T47D (cell line): ENCODE results near the gene TJP3.

Source experiments
- DNase-seq, 2 experiments: peaks; one replicate each; pipeline versions ENCODE4 v3.0.0 to v3.0.0-alpha.2; 2011 to 2012; ENCODE audit warnings: low read depth in 1 of 2, low spot score in 1 of 2
- JUND ChIP-seq: IDR thresholded peaks from 2 replicates; pipeline ENCODE4 v1.6.1; 2012; ENCODE audit warnings: low read depth
- in situ Hi-C: cut with HindIII; loops from 2 replicates; pipeline ENCODE4 v1.10.0; 2016; ENCODE audit warnings: low sequenced_read_pairs, low pct_unique_long_range_greater_than_20kb

The TJP3 gene

DNA sequence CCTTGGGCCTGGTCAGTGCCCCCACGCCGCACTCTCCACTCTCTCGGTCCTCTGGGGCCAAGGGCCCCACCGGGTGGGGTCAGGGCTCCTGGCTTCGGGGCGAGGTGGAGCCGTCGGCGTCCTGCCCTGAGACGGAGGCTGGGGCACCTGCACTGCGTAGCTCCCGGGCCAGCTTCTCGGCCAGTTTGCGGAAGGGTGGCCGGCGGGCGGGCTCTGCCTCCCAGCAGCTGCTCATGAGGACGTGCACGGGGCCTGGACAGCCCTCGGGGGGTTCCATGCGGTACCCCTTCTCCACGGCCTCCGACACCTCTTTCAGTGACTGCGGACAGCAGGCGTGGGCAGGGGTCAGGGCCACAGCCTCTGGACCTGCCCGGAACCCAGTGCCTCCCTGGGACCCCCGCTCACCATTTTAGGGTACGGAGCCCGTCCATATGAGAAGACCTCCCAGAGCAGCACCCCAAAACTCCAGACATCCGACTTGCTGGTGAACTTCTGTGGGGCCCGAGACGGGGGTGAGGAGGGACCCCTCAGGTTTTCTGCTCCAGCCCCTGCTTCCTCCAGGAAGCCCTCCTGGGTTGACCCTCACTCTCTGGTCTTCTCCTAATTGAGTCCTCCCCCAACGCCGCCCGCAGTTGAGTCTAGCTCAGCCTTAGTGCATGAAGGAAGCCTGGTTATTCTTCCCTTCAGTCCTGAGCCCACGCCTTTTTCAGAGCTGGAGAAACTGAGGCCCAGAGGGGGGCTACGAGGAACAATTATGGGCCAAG, 70.1 kb downstream of the TJP3 start:
- no peak for TF ChIP-seq JUND
- in situ Hi-C loops, result no loop called here

DNA sequence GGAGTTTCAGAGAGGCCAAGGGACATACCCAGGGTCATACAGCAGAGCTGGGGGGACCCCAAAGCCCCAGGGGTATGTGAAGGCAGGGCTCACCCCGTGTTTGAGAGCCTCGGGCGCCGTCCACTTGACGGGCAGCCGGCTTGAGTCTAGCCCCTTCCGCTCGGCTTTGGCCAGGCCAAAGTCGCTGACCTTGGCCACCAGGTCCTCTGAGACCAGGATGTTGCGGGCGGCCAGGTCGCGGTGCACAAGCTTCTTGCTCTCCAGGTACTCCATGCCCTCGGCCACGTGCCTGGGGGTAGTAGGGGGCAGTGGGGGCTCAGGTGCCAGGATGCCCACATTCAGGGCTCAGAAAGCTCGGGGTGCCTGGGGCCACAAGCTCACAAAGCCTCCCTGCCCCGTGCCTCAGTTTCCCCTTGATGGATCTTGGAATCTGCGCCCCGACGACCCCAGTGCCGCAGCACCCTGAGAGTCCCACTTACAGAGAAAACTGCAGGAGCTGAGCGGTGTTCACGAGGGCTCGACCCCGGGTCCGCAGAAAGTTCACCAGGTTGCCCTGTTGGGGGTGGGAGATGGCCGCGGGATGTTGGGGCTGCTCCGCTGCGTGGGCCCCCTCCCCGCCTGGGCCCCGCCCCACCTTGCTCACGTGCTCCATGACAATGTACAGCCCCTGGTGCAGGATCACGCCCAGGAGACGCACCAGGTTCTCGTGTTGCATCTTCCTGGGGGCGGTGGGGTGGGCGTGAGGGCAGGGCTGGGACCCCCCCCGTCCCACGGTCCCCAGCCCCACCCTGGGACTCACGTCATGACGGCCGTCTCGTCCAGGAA, 70.9 kb downstream of the TJP3 start:
- in situ Hi-C loops, result no loop called here
- no peak for TF ChIP-seq JUND
- no peak for DNase-seq

More for the DNA sequence above, 70.1 kb downstream of the TJP3 start:
- DNase-seq, result no peak

GRCh38 chr19:3780786-3781304, 72.7 kb downstream of the TJP3 start:
- in situ Hi-C loops, result no loop called here
- TF ChIP-seq JUND, result no peak
- DNase-seq, result no peak

- in situ Hi-C loops, result no loop called here
- no peak for DNase-seq
- no peak for TF ChIP-seq JUND
Measured at GRCh38 chr19:3781603-3782002, 73.4 kb downstream of the TJP3 start.

- no peak for DNase-seq
- TF ChIP-seq JUND, result no peak
- in situ Hi-C loops, result no loop called here
Measured at GRCh38 chr19:3782330-3782729, 74.1 kb downstream of the TJP3 start.

DNA sequence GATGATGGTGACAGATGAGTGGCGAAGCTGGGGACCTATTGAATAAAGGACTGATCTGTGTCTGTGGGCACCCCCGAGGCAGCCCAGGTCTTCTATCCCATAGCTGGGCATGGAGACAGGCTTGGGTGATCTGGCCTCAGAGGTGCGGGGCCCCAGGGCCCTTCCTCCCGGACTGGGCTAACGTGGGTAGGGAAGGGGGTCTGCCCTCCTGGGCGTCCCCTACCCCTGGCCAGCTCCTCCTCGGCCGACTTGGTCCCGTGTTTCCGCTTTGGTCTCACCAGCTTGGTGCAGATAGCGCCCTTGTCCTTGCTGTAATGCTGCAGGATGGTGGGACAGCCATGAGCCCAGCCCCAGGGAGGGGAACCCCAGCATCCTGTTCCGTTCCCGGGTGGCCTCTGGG, 74.7 kb downstream of the TJP3 start:
- in situ Hi-C loops, result no loop called here
- DNase-seq, result no peak
- TF ChIP-seq JUND, result no peak

- DNase-seq, result peak in 1 of 2 experiments; percentile 46
- in situ Hi-C loops, result no loop called here
- no peak for TF ChIP-seq JUND
Measured at GRCh38 chr19:3783660-3784584, 75.7 kb downstream of the TJP3 start.

- DNase-seq, result no peak
- no peak for TF ChIP-seq JUND
- in situ Hi-C loops, result no loop called here
Measured at GRCh38 chr19:3784607-3785450, 76.6 kb downstream of the TJP3 start.

DNA sequence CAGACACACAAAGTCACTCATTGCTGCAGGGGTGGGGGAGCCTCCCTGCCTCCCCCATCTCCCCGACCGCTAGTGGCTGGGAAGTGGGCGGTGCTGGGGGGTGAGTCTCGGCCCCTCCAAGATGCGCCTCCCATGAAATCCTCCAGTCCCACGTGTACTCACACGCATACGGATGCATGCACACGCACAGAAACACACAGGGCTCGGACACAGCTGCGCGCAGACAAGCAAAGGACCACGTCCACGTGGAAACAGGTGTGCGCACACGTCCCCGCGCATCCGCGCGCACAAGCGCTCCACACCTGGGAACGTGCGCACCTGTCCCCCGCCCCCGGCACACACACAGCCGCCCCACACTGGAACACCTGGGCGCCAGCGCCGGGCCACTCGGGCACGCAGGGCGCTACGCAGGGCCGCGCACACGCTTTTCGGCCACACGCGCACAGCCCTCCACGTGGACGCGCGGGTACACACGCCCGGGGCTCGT, 77.3 kb downstream of the TJP3 start:
- TF ChIP-seq JUND, result no peak
- in situ Hi-C loops, result no loop called here
- DNase-seq, result no peak

DNA sequence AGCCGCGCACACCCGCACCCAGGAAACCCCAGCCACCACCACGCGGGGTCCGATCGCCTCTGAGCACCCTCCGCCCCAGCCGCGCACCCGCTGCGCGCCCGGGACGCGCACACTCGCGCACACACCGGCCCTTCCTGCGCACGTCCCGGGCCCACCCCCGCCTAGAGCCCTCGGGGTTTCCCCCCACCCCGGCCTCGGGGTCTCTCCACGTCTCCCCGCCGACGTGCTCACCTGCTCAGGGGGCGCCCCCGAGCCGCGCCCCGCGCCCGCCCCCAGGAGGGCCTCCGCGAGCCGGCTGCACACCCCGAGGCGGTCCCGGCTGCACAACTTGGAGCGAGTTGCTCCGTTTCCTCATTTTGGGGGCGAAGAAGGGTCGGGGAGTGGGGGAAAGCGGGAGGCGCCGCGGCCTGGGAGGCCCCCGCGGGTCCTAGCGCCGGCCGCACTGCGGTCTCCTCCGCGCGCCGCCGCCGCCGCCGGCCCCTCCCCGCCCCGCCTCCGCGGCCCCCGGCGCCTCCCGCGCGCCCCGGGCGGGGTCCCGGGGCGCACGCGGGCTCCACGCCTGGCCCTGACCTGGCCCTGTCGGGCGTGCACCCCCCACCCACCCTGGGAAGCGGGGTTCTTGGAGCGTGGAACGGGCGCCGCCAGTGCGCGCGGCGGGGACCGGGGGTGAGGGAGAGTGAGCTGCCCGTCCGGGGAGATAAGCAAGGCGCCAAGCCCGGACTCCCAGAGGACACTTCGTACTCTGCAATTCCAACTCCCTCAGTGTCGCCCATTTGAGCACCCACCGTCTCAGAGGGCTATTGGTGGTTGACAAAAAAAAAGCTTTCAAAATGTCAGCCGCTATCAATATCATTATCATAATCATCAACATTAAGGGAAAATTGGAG, 78.0 kb downstream of the TJP3 start, which contains the start of gene MATK:
TSS of gene MATK (minus strand) at position 444 of the 887 bp plus-strand sequence. CDS start 1,246 bp downstream, outside the sequence.
- no peak for DNase-seq
- in situ Hi-C loops, result no loop called here
- no peak for TF ChIP-seq JUND
